Thyroid gland (tissue), 4 donors: Measurements from ENCODE around the gene MET.

Experiments
- CTCF ChIP-seq, 6 experiments: fragments of 200-600 bp in 3 of 6; fragments of 450-650 bp in 3 of 6; sonication (generic) in 3 of 6; IDR thresholded peaks; one replicate each; pipeline ENCODE4 v1.5.1; 2016 to 2019; ENCODE audit warnings: antibody characterized with exemption in 6 of 6, mild to moderate bottlenecking in 2 of 6, inconsistent platforms in 1 of 6, moderate library complexity in 1 of 6
- POLR2A ChIP-seq, 2 donors: fragments of 450-650 bp; IDR thresholded peaks; one replicate each; pipeline ENCODE4 v1.6.1; 2017; ENCODE audit warnings: antibody characterized with exemption in 2 of 2, mild to moderate bottlenecking in 2 of 2, moderate library complexity in 1 of 2

GRCh38 chr7:116787881-116788280 is 115.9 kb downstream of the MET start:
- TF ChIP-seq CTCF (IDR thresholded peaks at IDR 0.05) (no peak), POLR2A (IDR thresholded peaks at IDR 0.05) (no peak)
